ENCODE measurements around the gene PZP. TPM values are rescaled to one million over a fixed set of nuclear protein-coding genes. Genes with fewer than 3 reads are reported as not detected.

PZP gene
- total and polyA plus RNA-seq, 2 of the 13 experiments (the other 11 are each of a cell fraction or from before 2014, with no cell fraction given) = 0.07 to 0.89 TPM

DNA sequence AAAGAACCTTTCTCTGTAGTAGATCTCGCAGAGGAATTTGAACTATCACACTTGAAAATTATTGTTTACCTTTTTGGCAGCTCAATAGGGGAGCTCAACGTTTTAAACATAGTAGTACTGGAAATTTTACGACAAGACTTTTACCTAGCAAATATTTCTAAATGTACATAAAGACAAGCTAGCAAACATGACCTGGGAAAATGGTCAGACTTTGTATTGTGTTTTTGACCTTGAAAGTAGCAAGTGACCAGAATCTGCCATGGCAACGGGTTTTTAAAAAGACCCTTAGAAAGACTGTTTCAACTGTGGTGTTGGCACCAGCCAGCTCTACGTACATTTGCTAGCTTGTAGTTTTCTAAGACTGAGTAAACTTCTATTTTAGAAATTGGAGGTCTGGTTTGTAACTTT is 72.3 kb downstream of the PZP start (continued):
- TF ChIP-seq, protein P1, sequence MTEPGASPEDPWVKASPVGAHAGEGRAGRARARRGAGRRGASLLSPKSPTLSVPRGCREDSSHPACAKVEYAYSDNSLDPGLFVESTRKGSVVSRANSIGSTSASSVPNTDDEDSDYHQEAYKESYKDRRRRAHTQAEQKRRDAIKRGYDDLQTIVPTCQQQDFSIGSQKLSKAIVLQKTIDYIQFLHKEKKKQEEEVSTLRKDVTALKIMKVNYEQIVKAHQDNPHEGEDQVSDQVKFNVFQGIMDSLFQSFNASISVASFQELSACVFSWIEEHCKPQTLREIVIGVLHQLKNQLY (CRISPR knock-in tag; IDR thresholded peaks at IDR 0.05) = 0 out of 2 replicates have a peak, but pooled peaks have one; percentile 46
- peak; percentile 90; the same call in 1 of the 2 replicates for TF ChIP-seq GATA4 (IDR thresholded peaks at IDR 0.05; ENCODE audit: borderline replicate concordance, low read depth)
- peak; percentile 62; the same call in 1 of the 2 replicates for TF ChIP-seq ELF3 (CRISPR knock-in tag; IDR thresholded peaks at IDR 0.05)
- TF ChIP-seq HMG20A (CRISPR knock-in tag; IDR thresholded peaks at IDR 0.05; ENCODE audit: borderline replicate concordance) = peak; percentile 92
- TF ChIP-seq ZNF234 (CRISPR knock-in tag; conservative IDR thresholded peaks at IDR 0.05) = no peak
- TF ChIP-seq, protein P2, sequence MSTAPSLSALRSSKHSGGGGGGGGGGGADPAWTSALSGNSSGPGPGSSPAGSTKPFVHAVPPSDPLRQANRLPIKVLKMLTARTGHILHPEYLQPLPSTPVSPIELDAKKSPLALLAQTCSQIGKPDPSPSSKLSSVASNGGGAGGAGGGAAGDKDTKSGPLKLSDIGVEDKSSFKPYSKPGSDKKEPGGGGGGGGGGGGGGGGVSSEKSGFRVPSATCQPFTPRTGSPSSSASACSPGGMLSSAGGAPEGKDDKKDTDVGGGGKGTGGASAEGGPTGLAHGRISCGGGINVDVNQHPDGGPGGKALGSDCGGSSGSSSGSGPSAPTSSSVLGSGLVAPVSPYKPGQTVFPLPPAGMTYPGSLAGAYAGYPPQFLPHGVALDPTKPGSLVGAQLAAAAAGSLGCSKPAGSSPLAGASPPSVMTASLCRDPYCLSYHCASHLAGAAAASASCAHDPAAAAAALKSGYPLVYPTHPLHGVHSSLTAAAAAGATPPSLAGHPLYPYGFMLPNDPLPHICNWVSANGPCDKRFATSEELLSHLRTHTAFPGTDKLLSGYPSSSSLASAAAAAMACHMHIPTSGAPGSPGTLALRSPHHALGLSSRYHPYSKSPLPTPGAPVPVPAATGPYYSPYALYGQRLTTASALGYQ (CRISPR knock-in tag; IDR thresholded peaks at IDR 0.05) = peak; percentile 83
- TF ChIP-seq EED (CRISPR knock-in tag; IDR thresholded peaks at IDR 0.05) = no peak
- TF ChIP-seq, protein P3, sequence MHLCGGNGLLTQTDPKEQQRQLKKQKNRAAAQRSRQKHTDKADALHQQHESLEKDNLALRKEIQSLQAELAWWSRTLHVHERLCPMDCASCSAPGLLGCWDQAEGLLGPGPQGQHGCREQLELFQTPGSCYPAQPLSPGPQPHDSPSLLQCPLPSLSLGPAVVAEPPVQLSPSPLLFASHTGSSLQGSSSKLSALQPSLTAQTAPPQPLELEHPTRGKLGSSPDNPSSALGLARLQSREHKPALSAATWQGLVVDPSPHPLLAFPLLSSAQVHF (CRISPR knock-in tag; IDR thresholded peaks at IDR 0.05) = no peak
- TF ChIP-seq ESRRA (CRISPR knock-in tag; IDR thresholded peaks at IDR 0.05; ENCODE audit: low read depth) = peak; percentile 37; the same call in 1 of the 2 replicates
- TF ChIP-seq SMAD3 (CRISPR knock-in tag; IDR thresholded peaks at IDR 0.05) = peak; percentile 84; the same call in 1 of the 2 replicates
- TF ChIP-seq, protein P4, sequence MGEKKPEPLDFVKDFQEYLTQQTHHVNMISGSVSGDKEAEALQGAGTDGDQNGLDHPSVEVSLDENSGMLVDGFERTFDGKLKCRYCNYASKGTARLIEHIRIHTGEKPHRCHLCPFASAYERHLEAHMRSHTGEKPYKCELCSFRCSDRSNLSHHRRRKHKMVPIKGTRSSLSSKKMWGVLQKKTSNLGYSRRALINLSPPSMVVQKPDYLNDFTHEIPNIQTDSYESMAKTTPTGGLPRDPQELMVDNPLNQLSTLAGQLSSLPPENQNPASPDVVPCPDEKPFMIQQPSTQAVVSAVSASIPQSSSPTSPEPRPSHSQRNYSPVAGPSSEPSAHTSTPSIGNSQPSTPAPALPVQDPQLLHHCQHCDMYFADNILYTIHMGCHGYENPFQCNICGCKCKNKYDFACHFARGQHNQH (CRISPR knock-in tag; IDR thresholded peaks at IDR 0.05) = peak; percentile 82
- peak; percentile 42; the same call in 1 of the 2 replicates for TF ChIP-seq HOXA3 (CRISPR knock-in tag; IDR thresholded peaks at IDR 0.05)
- TF ChIP-seq GFI1 (CRISPR knock-in tag; IDR thresholded peaks at IDR 0.05; ENCODE audit: borderline replicate concordance) = 0 out of 2 replicates have a peak, but pooled peaks have one; percentile 10
- TF ChIP-seq ZNF121 (CRISPR knock-in tag; IDR thresholded peaks at IDR 0.05) = no peak
- TF ChIP-seq, protein P5, sequence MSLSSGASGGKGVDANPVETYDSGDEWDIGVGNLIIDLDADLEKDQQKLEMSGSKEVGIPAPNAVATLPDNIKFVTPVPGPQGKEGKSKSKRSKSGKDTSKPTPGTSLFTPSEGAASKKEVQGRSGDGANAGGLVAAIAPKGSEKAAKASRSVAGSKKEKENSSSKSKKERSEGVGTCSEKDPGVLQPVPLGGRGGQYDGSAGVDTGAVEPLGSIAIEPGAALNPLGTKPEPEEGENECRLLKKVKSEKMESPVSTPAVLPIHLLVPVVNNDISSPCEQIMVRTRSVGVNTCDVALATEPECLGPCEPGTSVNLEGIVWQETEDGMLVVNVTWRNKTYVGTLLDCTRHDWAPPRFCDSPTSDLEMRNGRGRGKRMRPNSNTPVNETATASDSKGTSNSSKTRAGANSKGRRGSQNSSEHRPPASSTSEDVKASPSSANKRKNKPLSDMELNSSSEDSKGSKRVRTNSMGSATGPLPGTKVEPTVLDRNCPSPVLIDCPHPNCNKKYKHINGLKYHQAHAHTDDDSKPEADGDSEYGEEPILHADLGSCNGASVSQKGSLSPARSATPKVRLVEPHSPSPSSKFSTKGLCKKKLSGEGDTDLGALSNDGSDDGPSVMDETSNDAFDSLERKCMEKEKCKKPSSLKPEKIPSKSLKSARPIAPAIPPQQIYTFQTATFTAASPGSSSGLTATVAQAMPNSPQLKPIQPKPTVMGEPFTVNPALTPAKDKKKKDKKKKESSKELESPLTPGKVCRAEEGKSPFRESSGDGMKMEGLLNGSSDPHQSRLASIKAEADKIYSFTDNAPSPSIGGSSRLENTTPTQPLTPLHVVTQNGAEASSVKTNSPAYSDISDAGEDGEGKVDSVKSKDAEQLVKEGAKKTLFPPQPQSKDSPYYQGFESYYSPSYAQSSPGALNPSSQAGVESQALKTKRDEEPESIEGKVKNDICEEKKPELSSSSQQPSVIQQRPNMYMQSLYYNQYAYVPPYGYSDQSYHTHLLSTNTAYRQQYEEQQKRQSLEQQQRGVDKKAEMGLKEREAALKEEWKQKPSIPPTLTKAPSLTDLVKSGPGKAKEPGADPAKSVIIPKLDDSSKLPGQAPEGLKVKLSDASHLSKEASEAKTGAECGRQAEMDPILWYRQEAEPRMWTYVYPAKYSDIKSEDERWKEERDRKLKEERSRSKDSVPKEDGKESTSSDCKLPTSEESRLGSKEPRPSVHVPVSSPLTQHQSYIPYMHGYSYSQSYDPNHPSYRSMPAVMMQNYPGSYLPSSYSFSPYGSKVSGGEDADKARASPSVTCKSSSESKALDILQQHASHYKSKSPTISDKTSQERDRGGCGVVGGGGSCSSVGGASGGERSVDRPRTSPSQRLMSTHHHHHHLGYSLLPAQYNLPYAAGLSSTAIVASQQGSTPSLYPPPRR (CRISPR knock-in tag; IDR thresholded peaks at IDR 0.05; ENCODE audit: borderline replicate concordance) = peak; percentile 94
- peak; percentile 90 for TF ChIP-seq NR2F2 (IDR thresholded peaks at IDR 0.05; ENCODE audit: borderline replicate concordance, low read depth)
- TF ChIP-seq MEF2D (CRISPR knock-in tag; IDR thresholded peaks at IDR 0.05) = peak; percentile 97
- TF ChIP-seq NR2C2 (CRISPR knock-in tag; IDR thresholded peaks at IDR 0.05; ENCODE audit: borderline replicate concordance) = peak; percentile 64; the same call in 1 of the 2 replicates
- no peak for TF ChIP-seq KDM5B (CRISPR knock-in tag; IDR thresholded peaks at IDR 0.05; ENCODE audit: borderline replicate concordance)
- peak; percentile 82 for TF ChIP-seq SAP130 (CRISPR knock-in tag; IDR thresholded peaks at IDR 0.05; ENCODE audit: low read depth)
- TF ChIP-seq ERF (CRISPR knock-in tag; IDR thresholded peaks at IDR 0.05) = peak; percentile 77; the same call in 1 of the 2 replicates
- peak; percentile 58; the same call in 1 of the 2 replicates for TF ChIP-seq ZNF644 (CRISPR knock-in tag; IDR thresholded peaks at IDR 0.05; ENCODE audit: low read depth)
- peak; percentile 75 for TF ChIP-seq TEAD3 (CRISPR knock-in tag; optimal IDR thresholded peaks at IDR 0.05; ENCODE audit: borderline replicate concordance)
